Endodermal cell (in vitro differentiated cells): ENCODE measurements around the gene CCHCR1. TPM values are rescaled to one million over a fixed set of nuclear protein-coding genes. Genes with fewer than 3 reads are reported as not detected.

Experiments used
- DNase-seq: peaks from one replicate; pipeline ENCODE4 v3.0.0-alpha.2; 2017
- H3K27ac ChIP-seq: 2 replicates; pipeline ENCODE4 v1.5.1; 2013; ENCODE audit warnings: mild to moderate bottlenecking, low read depth, low read length, moderate library complexity
- H3K27me3 ChIP-seq: 2 replicates; pipeline ENCODE4 v1.6.1; 2013; ENCODE audit warnings: mild to moderate bottlenecking, low read length, moderate library complexity; ENCODE audit not compliant: insufficient read depth, control insufficient read depth, poor library complexity, severe bottlenecking
- H3K36me3 ChIP-seq: 2 replicates; pipeline ENCODE4 v1.7.0; 2013; ENCODE audit warnings: mild to moderate bottlenecking, low read length, moderate library complexity; ENCODE audit not compliant: control insufficient read depth, insufficient read depth
- H3K4me1 ChIP-seq: one replicate; pipeline ENCODE4 v1.7.0; 2013; ENCODE audit warnings: low read length; ENCODE audit not compliant: control insufficient read depth, insufficient read depth
- H3K4me3 ChIP-seq: 2 replicates; pipeline ENCODE4 v1.5.1; 2013; ENCODE audit warnings: mild to moderate bottlenecking, low read length, moderate library complexity
- H3K9ac ChIP-seq: 2 replicates; pipeline ENCODE4 v1.6.1; 2013; ENCODE audit warnings: mild to moderate bottlenecking, low read length, moderate library complexity; ENCODE audit not compliant: poor library complexity, severe bottlenecking; ENCODE audit errors: extremely low read depth
- H3K9me3 ChIP-seq: 2 replicates; pipeline ENCODE4 v1.6.1; 2013; ENCODE audit warnings: mild to moderate bottlenecking, low read length, moderate library complexity; ENCODE audit not compliant: control insufficient read depth
- H3K27ac Mint-ChIP-seq: 2 replicates; pipeline ENCODE4 v1.8.0; 2020; ENCODE audit warnings: mixed read lengths
- H3K27me3 Mint-ChIP-seq: 2 replicates; pipeline ENCODE4 v1.8.0; 2021; ENCODE audit warnings: mild to moderate bottlenecking, mixed read lengths; ENCODE audit not compliant: insufficient read depth
- H3K36me3 Mint-ChIP-seq: 2 replicates; pipeline ENCODE4 v1.8.0; 2020; ENCODE audit warnings: low read depth, mixed read lengths
- H3K4me1 Mint-ChIP-seq: 2 replicates; pipeline ENCODE4 v1.8.0; 2020; ENCODE audit warnings: mixed read lengths
- H3K4me3 Mint-ChIP-seq: 2 replicates; pipeline ENCODE4 v1.8.0; 2020; ENCODE audit warnings: mild to moderate bottlenecking, moderate library complexity, mixed read lengths
- H3K9me3 Mint-ChIP-seq: 2 replicates; pipeline ENCODE4 v1.8.0; 2020; ENCODE audit warnings: mild to moderate bottlenecking, mixed read lengths
- WGBS, 2 experiments: methylation state at CpG; one replicate each; pipeline versions ENCODE4 v1.1.5 to v1.1.7; 2013; ENCODE audit warnings: missing lambda C conversion rate in 2 of 2, mixed read lengths in 1 of 2; ENCODE audit not compliant: insufficient coverage in 1 of 2, insufficient read length in 1 of 2; 5-methylcytosine and 5-hydroxymethylcytosine counted together
- total RNA-seq, 2 donors: library from RNA; stranded (reverse); fragmentation: NEBNext Ultra II Directional in 1 of 2; extraction: Animal tissue kit (Norgen Biotek cat#: 25700) in 1 of 2; gene quantifications; 2 replicates in 1 of 2; 3 replicates in 1 of 2; pipeline ENCODE4 v1.2.1, GENCODE V29; 2021
- TF ChIP-seq, protein P1 (sequence below): fragments of 200-600 bp; sonication (generic); conservative IDR thresholded peaks from 2 replicates; pipeline ENCODE4 v1.5.0; 2021; ENCODE audit warnings: antibody characterized with exemption, mild to moderate bottlenecking

The CCHCR1 gene
- total RNA-seq, 2 donors from 2014 or later: 56.5 to 73.6 TPM

DNA sequence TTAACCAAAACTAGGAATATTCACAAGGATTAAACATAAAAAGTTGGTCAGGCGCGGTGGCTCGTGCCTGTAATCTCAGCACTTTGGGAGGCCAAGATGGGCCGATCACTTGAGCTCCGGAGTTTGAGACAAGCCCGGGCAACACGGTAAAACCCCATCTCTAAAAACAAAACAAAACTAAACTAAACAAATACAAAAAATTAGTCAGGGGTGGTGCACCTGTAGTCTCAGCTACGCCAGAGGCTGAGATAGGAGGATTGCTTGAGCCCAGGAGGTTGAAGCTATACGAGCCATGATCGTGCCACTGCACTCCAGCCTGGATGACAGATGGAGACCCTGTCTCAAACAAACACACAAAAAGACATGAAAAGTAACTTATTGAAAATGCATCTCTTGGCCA is 21.9 kb downstream of the CCHCR1 start:
- no peak overlapping the region for H3K27ac Mint-ChIP-seq
- Histone ChIP-seq H3K36me3 (no peaks in the 10 kb centered on the region), H3K27me3 (no peaks in the 10 kb centered on the region), H3K9ac (no peak overlapping the region), H3K4me3 (no peak overlapping the region), H3K4me1 (no peaks in the 10 kb centered on the region), H3K27ac (no peak overlapping the region), H3K9me3 (no peaks in the 10 kb centered on the region)
- TF ChIP-seq, protein P1, sequence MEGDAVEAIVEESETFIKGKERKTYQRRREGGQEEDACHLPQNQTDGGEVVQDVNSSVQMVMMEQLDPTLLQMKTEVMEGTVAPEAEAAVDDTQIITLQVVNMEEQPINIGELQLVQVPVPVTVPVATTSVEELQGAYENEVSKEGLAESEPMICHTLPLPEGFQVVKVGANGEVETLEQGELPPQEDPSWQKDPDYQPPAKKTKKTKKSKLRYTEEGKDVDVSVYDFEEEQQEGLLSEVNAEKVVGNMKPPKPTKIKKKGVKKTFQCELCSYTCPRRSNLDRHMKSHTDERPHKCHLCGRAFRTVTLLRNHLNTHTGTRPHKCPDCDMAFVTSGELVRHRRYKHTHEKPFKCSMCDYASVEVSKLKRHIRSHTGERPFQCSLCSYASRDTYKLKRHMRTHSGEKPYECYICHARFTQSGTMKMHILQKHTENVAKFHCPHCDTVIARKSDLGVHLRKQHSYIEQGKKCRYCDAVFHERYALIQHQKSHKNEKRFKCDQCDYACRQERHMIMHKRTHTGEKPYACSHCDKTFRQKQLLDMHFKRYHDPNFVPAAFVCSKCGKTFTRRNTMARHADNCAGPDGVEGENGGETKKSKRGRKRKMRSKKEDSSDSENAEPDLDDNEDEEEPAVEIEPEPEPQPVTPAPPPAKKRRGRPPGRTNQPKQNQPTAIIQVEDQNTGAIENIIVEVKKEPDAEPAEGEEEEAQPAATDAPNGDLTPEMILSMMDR: no peak
- no peak for DNase-seq
- H3K4me3 Mint-ChIP-seq: no peak overlapping the region
- WGBS, 2 experiments: 89 to 94% methylated on average over 10 of the region's 10 CpGs
- peaks cover 15% of the 10 kb centered on the region for H3K4me1 Mint-ChIP-seq
- H3K36me3 Mint-ChIP-seq: no peaks in the 10 kb centered on the region
- peaks cover 7% of the 10 kb centered on the region for H3K27me3 Mint-ChIP-seq
- H3K9me3 Mint-ChIP-seq: no peaks in the 10 kb centered on the region

DNA sequence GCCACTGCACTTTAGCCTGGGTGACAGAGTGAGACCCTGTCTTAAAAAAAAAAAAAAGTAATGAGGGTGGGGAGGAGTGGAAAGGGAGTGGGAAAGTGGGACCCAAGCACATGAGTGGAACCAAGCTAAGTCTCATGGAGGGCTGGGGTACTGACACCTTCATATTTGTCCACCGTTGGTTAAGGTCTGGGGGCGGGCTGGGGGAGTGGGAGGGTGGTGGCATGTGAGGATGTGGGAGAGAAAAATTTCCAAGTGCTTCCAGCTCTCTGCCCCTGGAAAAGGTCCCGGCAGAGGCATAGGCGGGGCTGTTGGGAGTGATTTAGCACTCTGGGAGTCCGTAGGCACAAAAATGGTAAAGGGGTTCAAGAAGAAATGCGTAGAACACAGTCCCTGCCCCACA is 24.8 kb downstream of the CCHCR1 start:
- Mint-ChIP-seq H3K27ac (no peak overlapping the region), H3K4me3 (no peak overlapping the region), H3K4me1 (peaks cover 30% of the 10 kb centered on the region), H3K27me3 (peaks cover 2% of the 10 kb centered on the region), H3K9me3 (no peaks in the 10 kb centered on the region), H3K36me3 (no peaks in the 10 kb centered on the region)
- Histone ChIP-seq H3K4me1 (peaks cover 11% of the 10 kb centered on the region), H3K27ac (no peak overlapping the region), H3K9me3 (no peaks in the 10 kb centered on the region), H3K36me3 (no peaks in the 10 kb centered on the region), H3K27me3 (no peaks in the 10 kb centered on the region), H3K9ac (no peak overlapping the region), H3K4me3 (no peak overlapping the region)
- WGBS, 2 experiments: 80 to 83% methylated on average over 5 to 6 of the region's 6 CpGs
- DNase-seq: no peak
- TF ChIP-seq, protein P1: no peak

DNA sequence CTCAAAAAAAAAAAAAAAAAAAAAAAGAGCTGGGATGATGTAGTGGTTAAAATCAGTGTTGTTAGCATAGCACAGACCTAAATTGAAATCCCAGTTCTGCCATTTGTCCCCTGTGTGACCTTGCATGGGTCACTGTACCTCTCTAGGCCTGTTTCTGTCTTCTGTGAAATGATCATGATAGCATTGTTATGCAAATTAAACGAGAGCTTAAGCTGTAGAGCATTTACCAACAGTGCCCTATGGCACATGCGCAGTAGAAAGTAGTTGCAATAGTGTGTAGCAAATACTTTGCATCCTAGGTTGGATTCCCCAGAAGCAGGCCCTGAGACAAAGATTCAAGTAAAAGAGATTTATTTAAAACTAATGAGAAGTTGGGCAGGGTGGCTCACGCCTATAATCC is 26.0 kb downstream of the CCHCR1 start:
- Mint-ChIP-seq H3K27me3 (no peaks in the 10 kb centered on the region), H3K9me3 (no peaks in the 10 kb centered on the region), H3K36me3 (no peaks in the 10 kb centered on the region), H3K4me1 (peaks cover 36% of the 10 kb centered on the region), H3K27ac (no peak overlapping the region), H3K4me3 (no peak overlapping the region)
- H3K4me3 ChIP-seq: no peak overlapping the region
- no peak overlapping the region for H3K9ac ChIP-seq
- H3K27ac ChIP-seq: no peak overlapping the region
- TF ChIP-seq, protein P1: no peak
- no peak for DNase-seq
- H3K4me1 ChIP-seq: peaks cover 19% of the 10 kb centered on the region
- no peaks in the 10 kb centered on the region for H3K27me3 ChIP-seq
- 82 to 89% methylated on average over 3 of the region's 3 CpGs for WGBS, 2 experiments
- no peaks in the 10 kb centered on the region for H3K36me3 ChIP-seq
- H3K9me3 ChIP-seq: no peaks in the 10 kb centered on the region
